Astrocyte (in vitro differentiated cells and primary cell): Measurements from ENCODE around the gene KIRREL3.

Experiments
- EZH2 ChIP-seq: IDR thresholded peaks from 2 replicates; pipeline ENCODE4 v1.6.1; 2012; ENCODE audit warnings: mild to moderate bottlenecking, low read length, inconsistent platforms; ENCODE audit not compliant: insufficient read depth
- TF ChIP-seq, protein P1 (sequence below): IDR thresholded peaks from 2 replicates; pipeline ENCODE4 v1.5.1; 2011; ENCODE audit warnings: low read depth, mild to moderate bottlenecking, inconsistent platforms, low read length, moderate library complexity; ENCODE audit not compliant: insufficient read depth

DNA sequence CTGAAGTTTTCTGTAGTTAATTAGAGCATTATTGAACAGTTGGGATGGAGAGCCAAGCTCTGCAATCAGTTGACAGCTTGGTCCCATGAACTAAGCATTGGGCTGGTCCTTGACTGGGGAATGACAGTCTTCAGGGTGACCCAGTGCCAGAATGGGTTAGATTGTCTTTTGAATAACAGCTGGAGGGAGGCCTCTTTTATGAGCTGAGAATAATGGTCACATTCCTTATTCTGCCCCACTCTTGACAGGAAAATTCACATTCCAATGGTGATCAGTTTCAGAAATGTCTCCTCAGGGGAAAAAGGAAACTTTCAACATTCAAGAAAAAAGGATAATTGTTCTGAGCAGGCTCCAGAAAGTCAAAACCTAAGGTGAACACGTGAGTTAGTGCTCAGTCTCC is 113.9 kb downstream of the KIRREL3 start:
- TF ChIP-seq, protein P1, sequence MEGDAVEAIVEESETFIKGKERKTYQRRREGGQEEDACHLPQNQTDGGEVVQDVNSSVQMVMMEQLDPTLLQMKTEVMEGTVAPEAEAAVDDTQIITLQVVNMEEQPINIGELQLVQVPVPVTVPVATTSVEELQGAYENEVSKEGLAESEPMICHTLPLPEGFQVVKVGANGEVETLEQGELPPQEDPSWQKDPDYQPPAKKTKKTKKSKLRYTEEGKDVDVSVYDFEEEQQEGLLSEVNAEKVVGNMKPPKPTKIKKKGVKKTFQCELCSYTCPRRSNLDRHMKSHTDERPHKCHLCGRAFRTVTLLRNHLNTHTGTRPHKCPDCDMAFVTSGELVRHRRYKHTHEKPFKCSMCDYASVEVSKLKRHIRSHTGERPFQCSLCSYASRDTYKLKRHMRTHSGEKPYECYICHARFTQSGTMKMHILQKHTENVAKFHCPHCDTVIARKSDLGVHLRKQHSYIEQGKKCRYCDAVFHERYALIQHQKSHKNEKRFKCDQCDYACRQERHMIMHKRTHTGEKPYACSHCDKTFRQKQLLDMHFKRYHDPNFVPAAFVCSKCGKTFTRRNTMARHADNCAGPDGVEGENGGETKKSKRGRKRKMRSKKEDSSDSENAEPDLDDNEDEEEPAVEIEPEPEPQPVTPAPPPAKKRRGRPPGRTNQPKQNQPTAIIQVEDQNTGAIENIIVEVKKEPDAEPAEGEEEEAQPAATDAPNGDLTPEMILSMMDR: no peak
- TF ChIP-seq EZH2: no peak
